Measurements from ENCODE around the gene UBFD1.

The UBFD1 gene

GRCh38 chr16:23511731-23512130, 45.8 kb upstream of the UBFD1 start:
- no peak for TF ChIP-seq CTCF (IDR thresholded peaks at IDR 0.05; ENCODE audit: insufficient read depth, low read length, poor library complexity, severe bottlenecking)
- Histone ChIP-seq H3K27me3 (replicated peaks; ENCODE audit: control insufficient read depth, insufficient read depth, low read length) (no peaks in the 10 kb centered on the region), H3K4me3 (replicated peaks; ENCODE audit: low read depth, low read length) (no peak overlapping the region), H3K36me3 (ENCODE audit: control insufficient read depth, insufficient read depth, low read length) (peaks cover under 1% of the 10 kb centered on the region; the same call in 1 of the 2 replicates)
- no peak for DNase-seq (ENCODE audit: extremely low read depth, insufficient read length)

- Histone ChIP-seq H3K27me3 (replicated peaks; ENCODE audit: control insufficient read depth, insufficient read depth, low read length) (no peaks in the 10 kb centered on the region), H3K4me3 (replicated peaks; ENCODE audit: low read depth, low read length) (no peak overlapping the region), H3K36me3 (ENCODE audit: control insufficient read depth, insufficient read depth, low read length) (peaks cover 2% of the 10 kb centered on the region; the same call in 1 of the 2 replicates)
- no peak for TF ChIP-seq CTCF (IDR thresholded peaks at IDR 0.05; ENCODE audit: insufficient read depth, low read length, poor library complexity, severe bottlenecking)
- no peak for DNase-seq (ENCODE audit: extremely low read depth, insufficient read length)
Measured at GRCh38 chr16:23512168-23512695, 45.3 kb upstream of the UBFD1 start.

GRCh38 chr16:23514381-23515152, 43.0 kb upstream of the UBFD1 start:
- Histone ChIP-seq H3K4me3 (replicated peaks; ENCODE audit: low read depth, low read length) (no peak overlapping the region), H3K36me3 (ENCODE audit: control insufficient read depth, insufficient read depth, low read length) (peaks cover 2% of the 10 kb centered on the region; the same call in 1 of the 2 replicates), H3K27me3 (replicated peaks; ENCODE audit: control insufficient read depth, insufficient read depth, low read length) (no peaks in the 10 kb centered on the region)
- DNase-seq (ENCODE audit: extremely low read depth, insufficient read length), result no peak
- no peak for TF ChIP-seq CTCF (IDR thresholded peaks at IDR 0.05; ENCODE audit: insufficient read depth, low read length, poor library complexity, severe bottlenecking)

GRCh38 chr16:23515881-23516280, 41.6 kb upstream of the UBFD1 start:
- no peak for TF ChIP-seq CTCF (IDR thresholded peaks at IDR 0.05; ENCODE audit: insufficient read depth, low read length, poor library complexity, severe bottlenecking)
- Histone ChIP-seq H3K27me3 (replicated peaks; ENCODE audit: control insufficient read depth, insufficient read depth, low read length) (no peaks in the 10 kb centered on the region), H3K4me3 (replicated peaks; ENCODE audit: low read depth, low read length) (no peak overlapping the region), H3K36me3 (ENCODE audit: control insufficient read depth, insufficient read depth, low read length) (peaks cover 2% of the 10 kb centered on the region; the same call in 1 of the 2 replicates)
- no peak for DNase-seq (ENCODE audit: extremely low read depth, insufficient read length)

GRCh38 chr16:23516366-23517137, 41.0 kb upstream of the UBFD1 start:
- DNase-seq (ENCODE audit: extremely low read depth, insufficient read length), result peak; percentile 39
- peaks cover 4% of the 10 kb centered on the region for H3K36me3 ChIP-seq (ENCODE audit: control insufficient read depth, insufficient read depth, low read length)
- no peaks in the 10 kb centered on the region for H3K27me3 ChIP-seq (replicated peaks; ENCODE audit: control insufficient read depth, insufficient read depth, low read length)
- no peak overlapping the region for H3K4me3 ChIP-seq (replicated peaks; ENCODE audit: low read depth, low read length)
- TF ChIP-seq CTCF (IDR thresholded peaks at IDR 0.05; ENCODE audit: insufficient read depth, low read length, poor library complexity, severe bottlenecking), result no peak
